H1 (cell line): Measurements from ENCODE around the gene TYSND1. TPM values are rescaled to one million over a fixed set of nuclear protein-coding genes. Genes with fewer than 3 reads are reported as not detected.

ENCODE experiments used
- JUN ChIP-seq: IDR thresholded peaks from 2 replicates; pipeline ENCODE4 v1.6.1; 2011; ENCODE audit warnings: low read depth, mild to moderate bottlenecking, improper control_type of control experiment, low read length
- SP1 ChIP-seq: IDR thresholded peaks from 2 replicates; pipeline ENCODE4 v1.6.1; 2011; ENCODE audit warnings: low read depth, low read length
- polyA plus RNA-seq, 7 experiments: library from polyadenylated mRNA; depleted of rRNA in 3 of 7; stranded (reverse) in 5 of 7; unstranded in 2 of 7; fragments of >200 nt in 5 of 7; fragments of 200-250 nt in 2 of 7; gene quantifications; 1 replicate in 5 of 7; 2 replicates in 1 of 7; 4 replicates in 1 of 7; pipeline versions ENCODE4 v1.2.1 to v1.2.3, GENCODE V29; 2011 to 2013; ENCODE audit warnings: missing spikeins in 2 of 7, mixed read lengths in 2 of 7
- total RNA-seq: library from RNA; stranded (reverse); fragmentation: NEBNext Ultra II Directional; extraction: Animal tissue kit (Norgen Biotek cat#: 25700); gene quantifications from 2 replicates; pipeline ENCODE4 v1.2.1, GENCODE V29; 2021

Gene TYSND1
- total and polyA plus RNA-seq, 2 of the 8 experiments (the other 6 are each of a cell fraction or from before 2014, with no cell fraction given): 11.9 to 15.0 TPM

- no peak for TF ChIP-seq JUN
- TF ChIP-seq SP1: no peak
Measured at GRCh38 chr10:70124918-70125317, 21.6 kb downstream of the TYSND1 start (continued).
